ENCODE data around the gene MEIS1.

MEIS1 gene

DNA sequence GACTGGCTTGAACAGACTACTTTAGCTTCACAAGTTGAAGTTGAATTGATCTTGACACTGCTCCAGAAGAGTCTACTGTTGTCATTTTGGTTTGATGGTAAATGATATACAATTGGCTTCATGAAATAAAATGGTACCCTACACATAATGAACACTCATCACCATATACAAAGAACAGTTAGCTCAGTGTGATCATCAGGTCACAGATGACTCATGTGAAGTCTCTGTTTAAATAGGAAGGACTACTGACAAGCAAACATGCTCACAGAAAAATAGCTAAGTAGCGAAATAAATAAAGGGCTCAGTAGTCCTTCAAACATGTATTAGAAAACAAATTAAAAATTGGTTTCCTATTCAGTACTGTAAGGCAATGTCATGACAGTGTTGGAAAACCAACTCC, 96.2 kb downstream of the MEIS1 start:
- H3K4me2 ChIP-seq (ENCODE audit: low read depth, low read length): no peak overlapping the region
- no peaks in the 10 kb centered on the region for H3K79me2 ChIP-seq (ENCODE audit: low read length)
- no peak overlapping the region for H3K4me3 ChIP-seq (ENCODE audit: low read length)
- H3K27me3 ChIP-seq (replicated peaks; ENCODE audit: insufficient read depth, low read length): no peaks in the 10 kb centered on the region
- H3K9ac ChIP-seq (ENCODE audit: low read length): no peak overlapping the region
- H3K27ac ChIP-seq (ENCODE audit: low read length): no peak overlapping the region
- H3F3A ChIP-seq (ENCODE audit: insufficient read depth, low read length): no peaks in the 10 kb centered on the region
- DNase-seq: no peak
- no peaks in the 10 kb centered on the region for H4K20me1 ChIP-seq (ENCODE audit: insufficient read depth, low read length)
- H3K9me3 ChIP-seq (replicated peaks; ENCODE audit: insufficient read depth, low read length): no peaks in the 10 kb centered on the region
- no peak overlapping the region for H2AFZ ChIP-seq (ENCODE audit: low read length)
- no peaks in the 10 kb centered on the region for H3K9me2 ChIP-seq (replicated peaks; ENCODE audit: insufficient read depth, low read length)
- TF ChIP-seq EZH2 (optimal IDR thresholded peaks at IDR 0.05; ENCODE audit: low read depth, low read length) (no peak), EZH2phosphoT487 (IDR thresholded peaks at IDR 0.05; ENCODE audit: low read length) (no peak)
- TF ChIP-seq, protein P1, sequence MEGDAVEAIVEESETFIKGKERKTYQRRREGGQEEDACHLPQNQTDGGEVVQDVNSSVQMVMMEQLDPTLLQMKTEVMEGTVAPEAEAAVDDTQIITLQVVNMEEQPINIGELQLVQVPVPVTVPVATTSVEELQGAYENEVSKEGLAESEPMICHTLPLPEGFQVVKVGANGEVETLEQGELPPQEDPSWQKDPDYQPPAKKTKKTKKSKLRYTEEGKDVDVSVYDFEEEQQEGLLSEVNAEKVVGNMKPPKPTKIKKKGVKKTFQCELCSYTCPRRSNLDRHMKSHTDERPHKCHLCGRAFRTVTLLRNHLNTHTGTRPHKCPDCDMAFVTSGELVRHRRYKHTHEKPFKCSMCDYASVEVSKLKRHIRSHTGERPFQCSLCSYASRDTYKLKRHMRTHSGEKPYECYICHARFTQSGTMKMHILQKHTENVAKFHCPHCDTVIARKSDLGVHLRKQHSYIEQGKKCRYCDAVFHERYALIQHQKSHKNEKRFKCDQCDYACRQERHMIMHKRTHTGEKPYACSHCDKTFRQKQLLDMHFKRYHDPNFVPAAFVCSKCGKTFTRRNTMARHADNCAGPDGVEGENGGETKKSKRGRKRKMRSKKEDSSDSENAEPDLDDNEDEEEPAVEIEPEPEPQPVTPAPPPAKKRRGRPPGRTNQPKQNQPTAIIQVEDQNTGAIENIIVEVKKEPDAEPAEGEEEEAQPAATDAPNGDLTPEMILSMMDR (IDR thresholded peaks at IDR 0.05; ENCODE audit: low read length): no peak
- no peaks in the 10 kb centered on the region for H3K4me1 ChIP-seq (ENCODE audit: low read length)
- no peaks in the 10 kb centered on the region; the same call in 1 of the 2 replicates for H3K36me3 ChIP-seq (replicated peaks; ENCODE audit: insufficient read depth, low read length)

DNA sequence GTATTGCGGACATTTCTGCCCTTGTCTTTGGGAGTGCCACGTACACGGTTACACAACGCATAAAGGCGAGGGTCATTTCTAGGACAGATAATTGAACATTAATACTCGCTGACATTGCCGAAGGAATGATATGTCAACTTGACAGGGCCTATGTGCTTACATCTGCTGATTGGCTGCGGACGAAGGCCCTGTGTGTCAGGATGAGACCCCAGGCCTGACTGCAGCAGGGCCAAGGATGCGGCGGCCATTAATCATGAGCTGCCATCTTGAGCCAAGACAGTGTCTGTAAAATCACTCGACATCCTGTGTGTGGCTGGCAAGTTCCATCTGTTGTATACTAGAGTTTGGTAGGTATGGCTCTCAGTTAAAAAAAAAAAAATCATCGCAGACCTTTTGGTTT, 96.6 kb downstream of the MEIS1 start:
- TF ChIP-seq, protein P1 (IDR thresholded peaks at IDR 0.05; ENCODE audit: low read length): no peak
- TF ChIP-seq EZH2phosphoT487 (IDR thresholded peaks at IDR 0.05; ENCODE audit: low read length): no peak
- Histone ChIP-seq H3K79me2 (ENCODE audit: low read length) (no peaks in the 10 kb centered on the region), H3K4me2 (ENCODE audit: low read depth, low read length) (no peak overlapping the region), H3K4me1 (ENCODE audit: low read length) (no peaks in the 10 kb centered on the region), H3K9ac (ENCODE audit: low read length) (no peak overlapping the region), H3F3A (ENCODE audit: insufficient read depth, low read length) (no peaks in the 10 kb centered on the region), H3K27me3 (replicated peaks; ENCODE audit: insufficient read depth, low read length) (no peaks in the 10 kb centered on the region), H3K36me3 (replicated peaks; ENCODE audit: insufficient read depth, low read length) (no peaks in the 10 kb centered on the region; the same call in 1 of the 2 replicates), H2AFZ (ENCODE audit: low read length) (no peak overlapping the region), H3K27ac (ENCODE audit: low read length) (no peak overlapping the region), H3K4me3 (ENCODE audit: low read length) (no peak overlapping the region), H4K20me1 (ENCODE audit: insufficient read depth, low read length) (no peaks in the 10 kb centered on the region), H3K9me3 (replicated peaks; ENCODE audit: insufficient read depth, low read length) (no peaks in the 10 kb centered on the region), H3K9me2 (replicated peaks; ENCODE audit: insufficient read depth, low read length) (no peaks in the 10 kb centered on the region)
- no peak for DNase-seq

DNA sequence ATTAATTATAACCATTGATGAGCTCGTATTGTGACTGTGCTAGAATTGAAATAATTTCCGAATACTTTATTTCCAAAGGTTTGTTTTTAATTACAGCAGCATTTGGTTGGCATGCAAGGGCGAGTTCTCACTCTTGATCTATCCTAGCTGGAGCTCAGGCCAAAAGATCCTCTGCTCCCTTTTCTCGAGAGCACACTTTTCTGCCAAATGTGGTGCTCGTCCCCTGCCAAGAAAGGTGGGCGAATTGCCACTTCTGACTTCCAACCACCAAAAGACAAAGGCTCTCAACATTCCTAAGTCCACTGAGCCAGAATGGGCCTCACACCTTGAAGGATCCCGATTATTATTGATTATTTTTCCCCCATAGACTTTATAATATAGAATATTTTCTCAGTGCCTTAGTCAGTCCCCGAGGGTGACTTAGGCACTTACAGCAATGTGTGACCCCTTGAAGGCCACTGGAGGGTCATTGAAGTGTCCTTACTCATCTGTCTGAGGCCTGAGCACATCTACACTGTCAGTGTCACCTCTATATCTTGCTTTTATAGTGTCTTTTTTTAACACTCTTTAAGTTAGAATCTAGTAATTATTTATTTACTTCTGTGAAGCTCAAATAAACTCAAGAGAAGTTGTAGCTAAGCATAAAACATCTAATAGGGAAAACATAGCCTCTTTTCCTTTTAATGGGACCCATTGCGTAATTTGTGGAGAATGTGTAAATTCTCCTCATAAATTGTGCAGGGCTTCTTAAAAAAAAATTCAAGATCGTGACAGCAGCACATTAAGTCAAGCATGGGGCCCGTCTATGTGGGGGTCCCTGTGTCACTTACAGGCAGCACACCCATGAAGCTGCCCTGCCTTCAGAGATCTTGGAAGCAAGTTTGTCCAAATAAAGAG, 98.3 kb downstream of the MEIS1 start:
- H2AFZ ChIP-seq (ENCODE audit: low read length): no peak overlapping the region
- no peaks in the 10 kb centered on the region for H3K9me3 ChIP-seq (replicated peaks; ENCODE audit: insufficient read depth, low read length)
- H3K27ac ChIP-seq (ENCODE audit: low read length): no peak overlapping the region
- H3K36me3 ChIP-seq (replicated peaks; ENCODE audit: insufficient read depth, low read length): no peaks in the 10 kb centered on the region
- H3K4me3 ChIP-seq (ENCODE audit: low read length): no peak overlapping the region
- no peaks in the 10 kb centered on the region for H3K9me2 ChIP-seq (replicated peaks; ENCODE audit: insufficient read depth, low read length)
- TF ChIP-seq EZH2 (optimal IDR thresholded peaks at IDR 0.05; ENCODE audit: low read depth, low read length): no peak
- no peak for TF ChIP-seq EZH2phosphoT487 (IDR thresholded peaks at IDR 0.05; ENCODE audit: low read length)
- TF ChIP-seq, protein P1 (IDR thresholded peaks at IDR 0.05; ENCODE audit: low read length): no peak
- H3F3A ChIP-seq (ENCODE audit: insufficient read depth, low read length): no peaks in the 10 kb centered on the region
- no peaks in the 10 kb centered on the region for H3K4me1 ChIP-seq (ENCODE audit: low read length)
- no peak overlapping the region for H3K4me2 ChIP-seq (ENCODE audit: low read depth, low read length)
- H4K20me1 ChIP-seq (ENCODE audit: insufficient read depth, low read length): no peaks in the 10 kb centered on the region
- no peaks in the 10 kb centered on the region for H3K79me2 ChIP-seq (ENCODE audit: low read length)
- no peak overlapping the region for H3K9ac ChIP-seq (ENCODE audit: low read length)
- DNase-seq: no peak
- no peaks in the 10 kb centered on the region for H3K27me3 ChIP-seq (replicated peaks; ENCODE audit: insufficient read depth, low read length)
